Fibroblast of the conjunctiva (primary cell): ENCODE measurements around the gene LIX1.
"Not testable (repeated sequence)": the region's sequence is repeated elsewhere in the genome, so short reads cannot be mapped to it uniquely, and the experiment has no call there.

Experiments
- DNase-seq: peaks from one replicate; pipeline ENCODE4 v3.0.0-alpha.2; 2010; ENCODE audit warnings: low read depth

LIX1 gene

GRCh38 chr5:97142521-97143254, at the start of gene LIX1:
LIX1 (minus strand) TSS chr5:97142611; CDS start chr5:97142576, 35 bp downstream.
- peak; percentile 22 for DNase-seq

- no peak for DNase-seq
Observed at GRCh38 chr5:97191893-97192292, 49.5 kb upstream of the LIX1 start.

- not testable (repeated sequence) for DNase-seq
Observed at GRCh38 chr5:97189523-97189922, 47.1 kb upstream of the LIX1 start.

GRCh38 chr5:97183930-97184213, 41.5 kb upstream of the LIX1 start:
- no peak for DNase-seq

GRCh38 chr5:97183100-97183929, 40.9 kb upstream of the LIX1 start, which contains the start of gene RIOK2:
RIOK2 (minus strand) TSS chr5:97183247; CDS start chr5:97183191, 56 bp downstream.
- DNase-seq: peak; percentile 92

- DNase-seq: no peak
Observed at GRCh38 chr5:97182571-97183099, 40.2 kb upstream of the LIX1 start.

- DNase-seq: no peak
Observed at GRCh38 chr5:97181856-97182545, 39.6 kb upstream of the LIX1 start.

- not testable (repeated sequence) for DNase-seq
Observed at GRCh38 chr5:97179457-97179856, 37.0 kb upstream of the LIX1 start.

- no peak for DNase-seq
Observed at GRCh38 chr5:97172227-97172626, 29.8 kb upstream of the LIX1 start.

GRCh38 chr5:97171703-97172102, 29.3 kb upstream of the LIX1 start:
- DNase-seq: no peak

GRCh38 chr5:97167435-97167834, 25.0 kb upstream of the LIX1 start:
- DNase-seq: no peak

GRCh38 chr5:97165726-97166125, 23.3 kb upstream of the LIX1 start:
- no peak for DNase-seq

GRCh38 chr5:97164846-97165245, 22.4 kb upstream of the LIX1 start:
- DNase-seq: no peak

GRCh38 chr5:97163790-97164285, 21.4 kb upstream of the LIX1 start:
- DNase-seq: no peak

- no peak for DNase-seq
Observed at GRCh38 chr5:97163360-97163764, 21.0 kb upstream of the LIX1 start.

- peak; percentile 84 for DNase-seq
Observed at GRCh38 chr5:97162045-97162444, 19.6 kb upstream of the LIX1 start.

- DNase-seq: no peak
Observed at GRCh38 chr5:97157689-97158088, 15.3 kb upstream of the LIX1 start.

- no peak for DNase-seq
Observed at GRCh38 chr5:97151370-97151769, 9.0 kb upstream of the LIX1 start.

GRCh38 chr5:97150401-97150800, 8.0 kb upstream of the LIX1 start:
- no peak for DNase-seq

GRCh38 chr5:97149709-97150108, 7.3 kb upstream of the LIX1 start:
- DNase-seq: no peak

GRCh38 chr5:97148288-97148687, 5.9 kb upstream of the LIX1 start:
- no peak for DNase-seq

GRCh38 chr5:97143704-97144103, 1.3 kb upstream of the LIX1 start:
- no peak for DNase-seq
